ENCODE results near the gene HAAO.

GRCh38 chr2:42725657-42726056 is 66.7 kb downstream of the HAAO start:
- TF ChIP-seq POLR2A (IDR thresholded peaks at IDR 0.05) = no peak
- TF ChIP-seq, protein P1, sequence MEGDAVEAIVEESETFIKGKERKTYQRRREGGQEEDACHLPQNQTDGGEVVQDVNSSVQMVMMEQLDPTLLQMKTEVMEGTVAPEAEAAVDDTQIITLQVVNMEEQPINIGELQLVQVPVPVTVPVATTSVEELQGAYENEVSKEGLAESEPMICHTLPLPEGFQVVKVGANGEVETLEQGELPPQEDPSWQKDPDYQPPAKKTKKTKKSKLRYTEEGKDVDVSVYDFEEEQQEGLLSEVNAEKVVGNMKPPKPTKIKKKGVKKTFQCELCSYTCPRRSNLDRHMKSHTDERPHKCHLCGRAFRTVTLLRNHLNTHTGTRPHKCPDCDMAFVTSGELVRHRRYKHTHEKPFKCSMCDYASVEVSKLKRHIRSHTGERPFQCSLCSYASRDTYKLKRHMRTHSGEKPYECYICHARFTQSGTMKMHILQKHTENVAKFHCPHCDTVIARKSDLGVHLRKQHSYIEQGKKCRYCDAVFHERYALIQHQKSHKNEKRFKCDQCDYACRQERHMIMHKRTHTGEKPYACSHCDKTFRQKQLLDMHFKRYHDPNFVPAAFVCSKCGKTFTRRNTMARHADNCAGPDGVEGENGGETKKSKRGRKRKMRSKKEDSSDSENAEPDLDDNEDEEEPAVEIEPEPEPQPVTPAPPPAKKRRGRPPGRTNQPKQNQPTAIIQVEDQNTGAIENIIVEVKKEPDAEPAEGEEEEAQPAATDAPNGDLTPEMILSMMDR (IDR thresholded peaks at IDR 0.05) = no peak
